A549 (cell line): Measurements from ENCODE around the gene PKN3.

ENCODE experiments used
- CEBPB ChIP-seq, 2 experiments: fragments of >200 bp in 1 of 2; sonication (Bioruptor Twin) in 1 of 2; formaldehyde crosslinking in 1 of 2; IDR thresholded peaks; 2 replicates each; pipeline ENCODE4 v1.6.1; 2012 to 2016
- EP300 ChIP-seq, 2 experiments: fragments of >200 bp; sonication (Bioruptor Twin); formaldehyde crosslinking; IDR thresholded peaks; 2 replicates in 1 of 2; 3 replicates in 1 of 2; pipeline ENCODE4 v1.6.1; 2016 to 2017
- ESRRA ChIP-seq: fragments of 150-350 bp; IDR thresholded peaks from 2 replicates; pipeline ENCODE4 v1.6.1; 2014; ENCODE audit warnings: mild to moderate bottlenecking, low read length, borderline replicate concordance
- FOSB ChIP-seq: fragments of 250-450 bp; sonication (Bioruptor Pico); IDR thresholded peaks from 2 replicates; pipeline ENCODE4 v1.5.0; 2020; ENCODE audit warnings: mild to moderate bottlenecking, moderate library complexity
- HOXA7 ChIP-seq: fragments of 250-450 bp; sonication (Bioruptor Pico); IDR thresholded peaks from 2 replicates; pipeline ENCODE4 v1.5.0; 2020; ENCODE audit warnings: mild to moderate bottlenecking, moderate library complexity
- JUN ChIP-seq, 2 experiments: fragments of >200 bp; sonication (Bioruptor Twin); formaldehyde crosslinking; IDR thresholded peaks; 2 replicates in 1 of 2; 3 replicates in 1 of 2; pipeline ENCODE4 v1.6.1; 2016 to 2017
- MAFK ChIP-seq: fragments of 450-650 bp; IDR thresholded peaks from 2 replicates; pipeline ENCODE4 v1.6.1; 2014; ENCODE audit not compliant: partially characterized antibody
- MYC ChIP-seq: IDR thresholded peaks from 2 replicates; pipeline ENCODE4 v1.6.1; 2012; ENCODE audit warnings: mild to moderate bottlenecking, inconsistent platforms, low read length, improper control_type of control experiment, borderline replicate concordance
- NR3C1 ChIP-seq: fragments of >200 bp; sonication (Bioruptor Twin); formaldehyde crosslinking; IDR thresholded peaks from 3 replicates; pipeline ENCODE4 v1.6.1; 2017
- POLR2A ChIP-seq: IDR thresholded peaks from 2 replicates; pipeline ENCODE4 v1.6.1; 2012; ENCODE audit warnings: mild to moderate bottlenecking, low read length
- POLR2AphosphoS2 ChIP-seq: conservative IDR thresholded peaks from 2 replicates; pipeline ENCODE4 v1.6.1; 2012; ENCODE audit warnings: low read length, improper control_type of control experiment, inconsistent platforms
- RAD21 ChIP-seq, 2 experiments: fragments of >200 bp in 1 of 2; sonication (Bioruptor Twin) in 1 of 2; formaldehyde crosslinking in 1 of 2; IDR thresholded peaks in 1 of 2; conservative IDR thresholded peaks in 1 of 2; 2 replicates in 1 of 2; 3 replicates in 1 of 2; pipeline ENCODE4 v1.6.1; 2012 to 2018; ENCODE audit warnings: inconsistent platforms in 1 of 2
- TF ChIP-seq, protein P1 (sequence below): fragments of >200 bp; sonication (Bioruptor Twin); formaldehyde crosslinking; IDR thresholded peaks from 3 replicates; pipeline ENCODE4 v1.5.1; 2016
- TF ChIP-seq, protein P2 (sequence below): fragments of 200-600 bp; sonication (generic); IDR thresholded peaks from 2 replicates; pipeline ENCODE4 v1.6.1; 2016; ENCODE audit warnings: antibody characterized with exemption, mild to moderate bottlenecking, moderate library complexity

DNA sequence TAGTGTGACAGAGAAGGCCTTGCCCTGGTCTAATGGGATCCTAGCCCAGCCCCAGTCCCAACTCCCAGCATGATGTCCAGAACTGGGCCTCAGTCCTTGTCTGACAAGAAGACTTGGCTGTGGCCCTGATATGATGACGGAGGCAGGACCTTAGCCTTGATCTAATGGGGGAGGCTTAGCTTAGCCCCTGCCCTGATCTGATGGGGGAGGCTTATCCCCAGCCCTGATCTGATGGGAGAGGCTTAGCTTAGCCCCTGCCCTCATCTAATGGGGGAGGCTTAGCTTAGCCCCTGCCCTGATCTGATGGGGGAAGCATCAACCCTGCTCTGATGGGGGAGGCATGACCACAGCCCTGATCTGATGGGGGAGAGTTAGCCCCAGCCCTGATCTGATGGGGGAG, 3.7 kb downstream of the PKN3 start:
- no peak for TF ChIP-seq POLR2A
- TF ChIP-seq, protein P1, sequence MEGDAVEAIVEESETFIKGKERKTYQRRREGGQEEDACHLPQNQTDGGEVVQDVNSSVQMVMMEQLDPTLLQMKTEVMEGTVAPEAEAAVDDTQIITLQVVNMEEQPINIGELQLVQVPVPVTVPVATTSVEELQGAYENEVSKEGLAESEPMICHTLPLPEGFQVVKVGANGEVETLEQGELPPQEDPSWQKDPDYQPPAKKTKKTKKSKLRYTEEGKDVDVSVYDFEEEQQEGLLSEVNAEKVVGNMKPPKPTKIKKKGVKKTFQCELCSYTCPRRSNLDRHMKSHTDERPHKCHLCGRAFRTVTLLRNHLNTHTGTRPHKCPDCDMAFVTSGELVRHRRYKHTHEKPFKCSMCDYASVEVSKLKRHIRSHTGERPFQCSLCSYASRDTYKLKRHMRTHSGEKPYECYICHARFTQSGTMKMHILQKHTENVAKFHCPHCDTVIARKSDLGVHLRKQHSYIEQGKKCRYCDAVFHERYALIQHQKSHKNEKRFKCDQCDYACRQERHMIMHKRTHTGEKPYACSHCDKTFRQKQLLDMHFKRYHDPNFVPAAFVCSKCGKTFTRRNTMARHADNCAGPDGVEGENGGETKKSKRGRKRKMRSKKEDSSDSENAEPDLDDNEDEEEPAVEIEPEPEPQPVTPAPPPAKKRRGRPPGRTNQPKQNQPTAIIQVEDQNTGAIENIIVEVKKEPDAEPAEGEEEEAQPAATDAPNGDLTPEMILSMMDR = no peak
- TF ChIP-seq JUN (IDR thresholded peaks at IDR 0.05) = no peak
- no peak for TF ChIP-seq MAFK
- TF ChIP-seq EP300 (IDR thresholded peaks at IDR 0.05) = no peak
- no peak for TF ChIP-seq RAD21 (conservative IDR thresholded peaks at IDR 0.05 in 1 of 2, IDR thresholded peaks at IDR 0.05 in 1 of 2)
- no peak for TF ChIP-seq HOXA7 (CRISPR knock-in tag)
- TF ChIP-seq CEBPB (IDR thresholded peaks at IDR 0.05) = no peak
- TF ChIP-seq, protein P2, sequence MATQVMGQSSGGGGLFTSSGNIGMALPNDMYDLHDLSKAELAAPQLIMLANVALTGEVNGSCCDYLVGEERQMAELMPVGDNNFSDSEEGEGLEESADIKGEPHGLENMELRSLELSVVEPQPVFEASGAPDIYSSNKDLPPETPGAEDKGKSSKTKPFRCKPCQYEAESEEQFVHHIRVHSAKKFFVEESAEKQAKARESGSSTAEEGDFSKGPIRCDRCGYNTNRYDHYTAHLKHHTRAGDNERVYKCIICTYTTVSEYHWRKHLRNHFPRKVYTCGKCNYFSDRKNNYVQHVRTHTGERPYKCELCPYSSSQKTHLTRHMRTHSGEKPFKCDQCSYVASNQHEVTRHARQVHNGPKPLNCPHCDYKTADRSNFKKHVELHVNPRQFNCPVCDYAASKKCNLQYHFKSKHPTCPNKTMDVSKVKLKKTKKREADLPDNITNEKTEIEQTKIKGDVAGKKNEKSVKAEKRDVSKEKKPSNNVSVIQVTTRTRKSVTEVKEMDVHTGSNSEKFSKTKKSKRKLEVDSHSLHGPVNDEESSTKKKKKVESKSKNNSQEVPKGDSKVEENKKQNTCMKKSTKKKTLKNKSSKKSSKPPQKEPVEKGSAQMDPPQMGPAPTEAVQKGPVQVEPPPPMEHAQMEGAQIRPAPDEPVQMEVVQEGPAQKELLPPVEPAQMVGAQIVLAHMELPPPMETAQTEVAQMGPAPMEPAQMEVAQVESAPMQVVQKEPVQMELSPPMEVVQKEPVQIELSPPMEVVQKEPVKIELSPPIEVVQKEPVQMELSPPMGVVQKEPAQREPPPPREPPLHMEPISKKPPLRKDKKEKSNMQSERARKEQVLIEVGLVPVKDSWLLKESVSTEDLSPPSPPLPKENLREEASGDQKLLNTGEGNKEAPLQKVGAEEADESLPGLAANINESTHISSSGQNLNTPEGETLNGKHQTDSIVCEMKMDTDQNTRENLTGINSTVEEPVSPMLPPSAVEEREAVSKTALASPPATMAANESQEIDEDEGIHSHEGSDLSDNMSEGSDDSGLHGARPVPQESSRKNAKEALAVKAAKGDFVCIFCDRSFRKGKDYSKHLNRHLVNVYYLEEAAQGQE = no peak
- TF ChIP-seq POLR2AphosphoS2 = no peak
- no peak for TF ChIP-seq NR3C1
- TF ChIP-seq ESRRA = no peak
- no peak for TF ChIP-seq FOSB (CRISPR knock-in tag)
- TF ChIP-seq MYC = no peak
